H9 (cell line): ENCODE measurements around the gene UCKL1. TPM values are rescaled to one million over a fixed set of nuclear protein-coding genes. Genes with fewer than 3 reads are reported as not detected.

Source experiments
- DNase-seq: peaks from one replicate; pipeline ENCODE4 v3.0.0-alpha.2; 2017
- H2AFZ ChIP-seq: one replicate; pipeline ENCODE4 v1.6.1; 2013; ENCODE audit warnings: mild to moderate bottlenecking, low read length, control low read depth, moderate library complexity
- H2AK5ac ChIP-seq: 2 replicates; pipeline ENCODE4 v1.6.1; 2013; ENCODE audit warnings: low read length, control low read depth, mixed read lengths; ENCODE audit not compliant: insufficient read length
- H2BK120ac ChIP-seq: one replicate; pipeline ENCODE4 v1.6.1; 2013; ENCODE audit warnings: low read depth, mild to moderate bottlenecking, low read length, control low read depth, inconsistent platforms; ENCODE audit not compliant: poor library complexity, severe bottlenecking
- H2BK12ac ChIP-seq: 2 replicates; pipeline ENCODE4 v1.6.1; 2013; ENCODE audit warnings: low read length, control low read depth, mixed read lengths, low read depth; ENCODE audit not compliant: insufficient read length
- H2BK15ac ChIP-seq: 2 replicates; pipeline ENCODE4 v1.6.1; 2013; ENCODE audit warnings: low read depth, low read length, control low read depth
- H2BK20ac ChIP-seq: one replicate; pipeline ENCODE4 v1.6.1; 2013; ENCODE audit warnings: low read depth, mild to moderate bottlenecking, low read length, control low read depth, inconsistent platforms; ENCODE audit not compliant: poor library complexity, severe bottlenecking
- H2BK5ac ChIP-seq: 2 replicates; pipeline ENCODE4 v1.6.1; 2013; ENCODE audit warnings: low read length, control low read depth, mixed read lengths; ENCODE audit not compliant: insufficient read length
- H3K14ac ChIP-seq: 2 replicates; pipeline ENCODE4 v1.6.1; 2013; ENCODE audit warnings: low read length, control low read depth; ENCODE audit not compliant: insufficient read depth
- H3K18ac ChIP-seq: 2 replicates; pipeline ENCODE4 v1.6.1; 2013; ENCODE audit warnings: low read depth, mild to moderate bottlenecking, mixed read lengths, low read length, control low read depth; ENCODE audit not compliant: insufficient read length
- H3K23ac ChIP-seq: 2 replicates; pipeline ENCODE4 v1.6.1; 2013; ENCODE audit warnings: low read length, control low read depth, mixed read lengths, low read depth; ENCODE audit not compliant: insufficient read length
- H3K23me2 ChIP-seq: 2 replicates; pipeline ENCODE4 v1.6.1; 2013; ENCODE audit warnings: low read depth, mild to moderate bottlenecking, mixed read lengths, low read length, control low read depth; ENCODE audit not compliant: insufficient read length, poor library complexity, severe bottlenecking
- H3K27ac ChIP-seq: 2 replicates; pipeline ENCODE4 v1.5.1; 2013; ENCODE audit warnings: low read length, control low read depth, mixed read lengths, low read depth; ENCODE audit not compliant: insufficient read length
- H3K27me3 ChIP-seq: 2 replicates; pipeline ENCODE4 v1.6.1; 2013; ENCODE audit warnings: low read length, control low read depth, inconsistent platforms; ENCODE audit not compliant: insufficient read depth
- H3K4ac ChIP-seq: 2 replicates; pipeline ENCODE4 v1.6.1; 2013; ENCODE audit warnings: low read depth, mild to moderate bottlenecking, control low read depth, inconsistent platforms, low read length, moderate library complexity
- H3K4me1 ChIP-seq: 2 replicates; pipeline ENCODE4 v1.6.1; 2013; ENCODE audit warnings: low read length, control low read depth, inconsistent platforms; ENCODE audit not compliant: insufficient read depth
- H3K4me2 ChIP-seq: 2 replicates; pipeline ENCODE4 v1.6.1; 2013; ENCODE audit warnings: low read length, control low read depth, mixed read lengths; ENCODE audit not compliant: insufficient read length, insufficient read depth
- H3K56ac ChIP-seq: 2 replicates; pipeline ENCODE4 v1.6.1; 2013; ENCODE audit warnings: low read depth, mild to moderate bottlenecking, mixed read lengths, low read length, control low read depth; ENCODE audit not compliant: insufficient read length
- H3K79me1 ChIP-seq: 2 replicates; pipeline ENCODE4 v1.6.1; 2013; ENCODE audit warnings: low read depth, mild to moderate bottlenecking, moderate library complexity, low read length, control low read depth, inconsistent platforms; ENCODE audit not compliant: insufficient read depth, poor library complexity, severe bottlenecking
- H3K79me2 ChIP-seq: 2 replicates; pipeline ENCODE4 v1.6.1; 2013; ENCODE audit warnings: low read length, control low read depth, inconsistent platforms; ENCODE audit not compliant: insufficient read depth
- H3K9ac ChIP-seq: 2 replicates; pipeline ENCODE4 v1.6.1; 2013; ENCODE audit warnings: low read length, control low read depth, mixed read lengths; ENCODE audit not compliant: insufficient read length; ENCODE audit errors: extremely low read depth
- H3K9me3 ChIP-seq: one replicate; pipeline ENCODE4 v1.6.1; 2013; ENCODE audit warnings: low read depth, low read length, inconsistent platforms; ENCODE audit not compliant: control insufficient read depth
- H3T11ph ChIP-seq: one replicate; pipeline ENCODE4 v1.6.1; 2013; ENCODE audit warnings: mild to moderate bottlenecking, low read length, control low read depth, inconsistent platforms
- H4K20me1 ChIP-seq: one replicate; pipeline ENCODE4 v1.6.1; 2013; ENCODE audit not compliant: control insufficient read depth, insufficient read length, insufficient read depth
- H4K5ac ChIP-seq: 2 replicates; pipeline ENCODE4 v1.6.1; 2013; ENCODE audit warnings: low read depth, mild to moderate bottlenecking, mixed read lengths, low read length, control low read depth; ENCODE audit not compliant: insufficient read length
- H4K8ac ChIP-seq: replicated peaks from 2 replicates; pipeline ENCODE4 v1.6.1; 2013; ENCODE audit warnings: low read length, control low read depth, mixed read lengths, low read depth; ENCODE audit not compliant: insufficient read length
- H4K91ac ChIP-seq: 2 replicates; pipeline ENCODE4 v1.6.1; 2013; ENCODE audit warnings: low read depth, mild to moderate bottlenecking, moderate library complexity, mixed read lengths, low read length, control low read depth; ENCODE audit not compliant: insufficient read length
- H3K27ac Mint-ChIP-seq, 3 experiments: 2 replicates in 2 of 3; 3 replicates in 1 of 3; pipeline ENCODE4 v1.8.0; 2020 to 2021; ENCODE audit warnings: mixed read lengths in 3 of 3, mild to moderate bottlenecking in 1 of 3, moderate library complexity in 1 of 3
- H3K27me3 Mint-ChIP-seq: 2 replicates; pipeline ENCODE4 v1.8.0; 2021; ENCODE audit warnings: low read depth, mild to moderate bottlenecking, moderate library complexity, mixed read lengths
- H3K36me3 Mint-ChIP-seq, 3 experiments: 2 replicates in 2 of 3; 3 replicates in 1 of 3; pipeline ENCODE4 v1.8.0; 2020 to 2021; ENCODE audit warnings: low read depth in 3 of 3, mixed read lengths in 3 of 3; ENCODE audit not compliant: insufficient read depth in 1 of 3
- H3K4me1 Mint-ChIP-seq, 2 experiments: 2 replicates each; pipeline ENCODE4 v1.8.0; 2020; ENCODE audit warnings: mixed read lengths in 2 of 2
- H3K4me3 Mint-ChIP-seq, 2 experiments: 2 replicates in 1 of 2; 3 replicates in 1 of 2; pipeline ENCODE4 v1.8.0; 2020 to 2021; ENCODE audit warnings: mild to moderate bottlenecking in 2 of 2, mixed read lengths in 2 of 2, moderate library complexity in 1 of 2
- H3K9me3 Mint-ChIP-seq, 2 experiments: 2 replicates in 1 of 2; 3 replicates in 1 of 2; pipeline ENCODE4 v1.8.0; 2020; ENCODE audit warnings: mild to moderate bottlenecking in 2 of 2, mixed read lengths in 2 of 2, moderate library complexity in 1 of 2
- CTCF ChIP-seq: fragments of 200-600 bp; sonication (generic); conservative IDR thresholded peaks from 3 replicates; pipeline ENCODE4 v1.8.0; 2021; ENCODE audit warnings: antibody characterized with exemption, mild to moderate bottlenecking
- WGBS: extraction: QIAGEN DNeasy Blood & Tissue Kit; methylation state at CpG from one replicate; pipeline ENCODE4 v1.1.7; 2013; ENCODE audit warnings: missing lambda C conversion rate, low lambda C conversion rate, mixed read lengths; ENCODE audit not compliant: insufficient read length; ENCODE audit errors: extremely low coverage; 5-methylcytosine and 5-hydroxymethylcytosine counted together
- total RNA-seq: library from RNA; stranded (reverse); gene quantifications from 2 replicates; pipeline ENCODE4 v1.2.1, GENCODE V29; 2021

The UCKL1 gene
- total RNA-seq, 1 experiment from 2014 or later = 40.9 TPM

- Histone ChIP-seq H3K4me2 (no peak overlapping the region), H3K9ac (no peak overlapping the region), H3K14ac (no peak overlapping the region), H3T11ph (no peak overlapping the region), H4K20me1 (no peaks in the 10 kb centered on the region), H3K4me1 (no peaks in the 10 kb centered on the region), H2BK12ac (no peak overlapping the region), H2BK20ac (no peak overlapping the region), H2BK120ac (no peak overlapping the region), H4K91ac (no peak overlapping the region), H2AK5ac (no peak overlapping the region), H2BK15ac (no peak overlapping the region), H3K27ac (no peak overlapping the region), H2AFZ (no peak overlapping the region), H2BK5ac (no peak overlapping the region), H3K23ac (no peak overlapping the region), H3K18ac (no peak overlapping the region), H3K9me3 (no peaks in the 10 kb centered on the region), H3K56ac (no peak overlapping the region), H3K4ac (no peak overlapping the region), H3K27me3 (no peaks in the 10 kb centered on the region), H3K79me2 (peaks cover 18% of the 10 kb centered on the region; the same call in 1 of the 2 replicates), H3K79me1 (peaks cover 2% of the 10 kb centered on the region), H4K5ac (no peak overlapping the region), H4K8ac (no peak overlapping the region), H3K23me2 (peaks cover 14% of the 10 kb centered on the region)
- H3K27ac Mint-ChIP-seq = no peak overlapping the region
- H3K4me3 Mint-ChIP-seq = no peak overlapping the region
- H3K36me3 Mint-ChIP-seq = peaks cover 3 to 14% (median 14%) of the 10 kb centered on the region in 3 experiments
- H3K9me3 Mint-ChIP-seq = peaks cover 4 to 7% of the 10 kb centered on the region in 2 experiments; a peak in 3 of 5 replicates
- no peak for TF ChIP-seq CTCF
- DNase-seq = no peak
- H3K27me3 Mint-ChIP-seq = no peaks in the 10 kb centered on the region
- no CpG with 5 or more reads among the region's 14 CpGs for WGBS
- H3K4me1 Mint-ChIP-seq = peaks cover 30% of the 10 kb centered on the region in 2 experiments
Observed at GRCh38 chr20:63952769-63953168, 3.4 kb downstream of the UCKL1 start.
